COLO668 (cell line): ENCODE measurements around the gene CLTB.

Source experiments
- DNase-seq: peaks from one replicate; lab custom pipeline; 2025; ENCODE audit not compliant: unreplicated experiment; lab: John Stamatoyannopoulos, UW

The CLTB gene

GRCh38 chr5:176383961-176384360, 32.4 kb downstream of the CLTB start:
- DNase-seq = no peak

GRCh38 chr5:176383248-176383905, 33.0 kb downstream of the CLTB start:
- no peak for DNase-seq

- no peak for DNase-seq
These were observed 33.6 kb downstream of the CLTB start for GRCh38 chr5:176382721-176383120.

GRCh38 chr5:176381979-176382378, 34.4 kb downstream of the CLTB start:
- no peak for DNase-seq

GRCh38 chr5:176381423-176381822, 34.9 kb downstream of the CLTB start:
- DNase-seq = no peak

- DNase-seq = no peak
These were observed 36.5 kb downstream of the CLTB start for GRCh38 chr5:176379881-176380280.

- DNase-seq = no peak
These were observed 43.1 kb downstream of the CLTB start for GRCh38 chr5:176373100-176373818.

- no peak for DNase-seq
These were observed 44.5 kb downstream of the CLTB start for GRCh38 chr5:176371621-176372539.

GRCh38 chr5:176369934-176370711, 46.2 kb downstream of the CLTB start:
- no peak for DNase-seq

- no peak for DNase-seq
These were observed 47.6 kb downstream of the CLTB start for GRCh38 chr5:176368726-176369125.

GRCh38 chr5:176366232-176366894, 50.0 kb downstream of the CLTB start:
- no peak for DNase-seq

- DNase-seq = peak; percentile 34
These were observed 50.7 kb downstream of the CLTB start, which contains the start of gene ARL10 for GRCh38 chr5:176365351-176366231. TSS of gene ARL10 (plus strand) at chr5:176365487. CDS start at chr5:176365564, 77 bp downstream.

GRCh38 chr5:176364765-176365350, 51.5 kb downstream of the CLTB start:
- DNase-seq = no peak

- no peak for DNase-seq
These were observed 54.2 kb downstream of the CLTB start for GRCh38 chr5:176362233-176362490.

- DNase-seq = peak; percentile 84
These were observed 54.7 kb downstream of the CLTB start, which contains the start of gene KIAA1191 for GRCh38 chr5:176361437-176362232. TSS of gene KIAA1191 (minus strand) at chr5:176361764. CDS start at chr5:176359508, 2,256 bp downstream.

- DNase-seq = no peak
These were observed 55.4 kb downstream of the CLTB start for GRCh38 chr5:176360894-176361436.

GRCh38 chr5:176359658-176360057, 56.7 kb downstream of the CLTB start:
- DNase-seq = no peak

GRCh38 chr5:176356179-176356566, 60.2 kb downstream of the CLTB start:
- no peak for DNase-seq
